Measurements from ENCODE around the gene UBE2H.
"Not testable (repeated sequence)": the region's sequence is repeated elsewhere in the genome, so short reads cannot be mapped to it uniquely, and the experiment has no call there.

UBE2H gene

GRCh38 chr7:129952653-129953560 lies at the start of gene UBE2H:
Gene UBE2H (minus strand): TSS chr7:129952960. CDS start chr7:129952555, 405 bp downstream.
- peak; percentile 99 for DNase-seq (ENCODE audit: low read depth, low spot score)

- no peak for DNase-seq (ENCODE audit: low read depth, low spot score)
Measured at GRCh38 chr7:129998446-129998845, 45.7 kb upstream of the UBE2H start.

GRCh38 chr7:129997285-129997684 lies 44.5 kb upstream of the UBE2H start:
- DNase-seq (ENCODE audit: low read depth, low spot score): no peak

GRCh38 chr7:129993275-129993674 lies 40.5 kb upstream of the UBE2H start:
- DNase-seq (ENCODE audit: low read depth, low spot score): no peak

GRCh38 chr7:129990403-129991192 lies 37.8 kb upstream of the UBE2H start:
- DNase-seq (ENCODE audit: low read depth, low spot score): peak; percentile 46

GRCh38 chr7:129989466-129989865 lies 36.7 kb upstream of the UBE2H start:
- DNase-seq (ENCODE audit: low read depth, low spot score): peak; percentile 82

- no peak for DNase-seq (ENCODE audit: low read depth, low spot score)
Measured at GRCh38 chr7:129986600-129986999, 33.8 kb upstream of the UBE2H start.

- no peak for DNase-seq (ENCODE audit: low read depth, low spot score)
Measured at GRCh38 chr7:129980667-129981066, 27.9 kb upstream of the UBE2H start.

GRCh38 chr7:129975309-129975708 lies 22.5 kb upstream of the UBE2H start:
- no peak for DNase-seq (ENCODE audit: low read depth, low spot score)

GRCh38 chr7:129970816-129971215 lies 18.1 kb upstream of the UBE2H start:
- DNase-seq (ENCODE audit: low read depth, low spot score): no peak

- DNase-seq (ENCODE audit: low read depth, low spot score): peak; percentile 92
Measured at GRCh38 chr7:129969881-129970446, 17.2 kb upstream of the UBE2H start.

- DNase-seq (ENCODE audit: low read depth, low spot score): no peak
Measured at GRCh38 chr7:129968592-129969383, 16.0 kb upstream of the UBE2H start.

GRCh38 chr7:129960204-129960475 lies 7.4 kb upstream of the UBE2H start:
- not testable (repeated sequence) for DNase-seq (ENCODE audit: low read depth, low spot score)

GRCh38 chr7:129959471-129960203 lies 6.9 kb upstream of the UBE2H start:
- DNase-seq (ENCODE audit: low read depth, low spot score): no peak

- peak; percentile 71 for DNase-seq (ENCODE audit: low read depth, low spot score)
Measured at GRCh38 chr7:129958643-129959470, 6.1 kb upstream of the UBE2H start.

GRCh38 chr7:129955993-129956543 lies 3.3 kb upstream of the UBE2H start:
- DNase-seq (ENCODE audit: low read depth, low spot score): no peak

- peak; percentile 58 for DNase-seq (ENCODE audit: low read depth, low spot score)
Measured at GRCh38 chr7:129952086-129952652, 591 bp downstream of the UBE2H start.

- peak; percentile 51 for DNase-seq (ENCODE audit: low read depth, low spot score)
Measured at GRCh38 chr7:129951226-129952085, 1.3 kb downstream of the UBE2H start.

GRCh38 chr7:129950933-129951225 lies 1.9 kb downstream of the UBE2H start:
- no peak for DNase-seq (ENCODE audit: low read depth, low spot score)

Data from astrocyte of the hippocampus (primary cell).